H9 (cell line): Measurements from ENCODE around the gene HEPH. TPM values are rescaled to one million over a fixed set of nuclear protein-coding genes. Genes with fewer than 3 reads are reported as not detected.

Source experiments
- DNase-seq: peaks from one replicate; pipeline ENCODE4 v3.0.0-alpha.2; 2017
- H2AFZ ChIP-seq: one replicate; pipeline ENCODE4 v1.6.1; 2013; ENCODE audit warnings: mild to moderate bottlenecking, low read length, control low read depth, moderate library complexity
- H2AK5ac ChIP-seq: 2 replicates; pipeline ENCODE4 v1.6.1; 2013; ENCODE audit warnings: low read length, control low read depth, mixed read lengths; ENCODE audit not compliant: insufficient read length
- H2BK120ac ChIP-seq: one replicate; pipeline ENCODE4 v1.6.1; 2013; ENCODE audit warnings: low read depth, mild to moderate bottlenecking, low read length, control low read depth, inconsistent platforms; ENCODE audit not compliant: poor library complexity, severe bottlenecking
- H2BK12ac ChIP-seq: 2 replicates; pipeline ENCODE4 v1.6.1; 2013; ENCODE audit warnings: low read length, control low read depth, mixed read lengths, low read depth; ENCODE audit not compliant: insufficient read length
- H2BK15ac ChIP-seq: 2 replicates; pipeline ENCODE4 v1.6.1; 2013; ENCODE audit warnings: low read depth, low read length, control low read depth
- H2BK20ac ChIP-seq: one replicate; pipeline ENCODE4 v1.6.1; 2013; ENCODE audit warnings: low read depth, mild to moderate bottlenecking, low read length, control low read depth, inconsistent platforms; ENCODE audit not compliant: poor library complexity, severe bottlenecking
- H2BK5ac ChIP-seq: 2 replicates; pipeline ENCODE4 v1.6.1; 2013; ENCODE audit warnings: low read length, control low read depth, mixed read lengths; ENCODE audit not compliant: insufficient read length
- H3K14ac ChIP-seq: 2 replicates; pipeline ENCODE4 v1.6.1; 2013; ENCODE audit warnings: low read length, control low read depth; ENCODE audit not compliant: insufficient read depth
- H3K18ac ChIP-seq: 2 replicates; pipeline ENCODE4 v1.6.1; 2013; ENCODE audit warnings: low read depth, mild to moderate bottlenecking, mixed read lengths, low read length, control low read depth; ENCODE audit not compliant: insufficient read length
- H3K23ac ChIP-seq: 2 replicates; pipeline ENCODE4 v1.6.1; 2013; ENCODE audit warnings: low read length, control low read depth, mixed read lengths, low read depth; ENCODE audit not compliant: insufficient read length
- H3K23me2 ChIP-seq: 2 replicates; pipeline ENCODE4 v1.6.1; 2013; ENCODE audit warnings: low read depth, mild to moderate bottlenecking, mixed read lengths, low read length, control low read depth; ENCODE audit not compliant: insufficient read length, poor library complexity, severe bottlenecking
- H3K27ac ChIP-seq: 2 replicates; pipeline ENCODE4 v1.5.1; 2013; ENCODE audit warnings: low read length, control low read depth, mixed read lengths, low read depth; ENCODE audit not compliant: insufficient read length
- H3K27me3 ChIP-seq: 2 replicates; pipeline ENCODE4 v1.6.1; 2013; ENCODE audit warnings: low read length, control low read depth, inconsistent platforms; ENCODE audit not compliant: insufficient read depth
- H3K4ac ChIP-seq: 2 replicates; pipeline ENCODE4 v1.6.1; 2013; ENCODE audit warnings: low read depth, mild to moderate bottlenecking, control low read depth, inconsistent platforms, low read length, moderate library complexity
- H3K4me1 ChIP-seq: 2 replicates; pipeline ENCODE4 v1.6.1; 2013; ENCODE audit warnings: low read length, control low read depth, inconsistent platforms; ENCODE audit not compliant: insufficient read depth
- H3K4me2 ChIP-seq: 2 replicates; pipeline ENCODE4 v1.6.1; 2013; ENCODE audit warnings: low read length, control low read depth, mixed read lengths; ENCODE audit not compliant: insufficient read length, insufficient read depth
- H3K56ac ChIP-seq: 2 replicates; pipeline ENCODE4 v1.6.1; 2013; ENCODE audit warnings: low read depth, mild to moderate bottlenecking, mixed read lengths, low read length, control low read depth; ENCODE audit not compliant: insufficient read length
- H3K79me1 ChIP-seq: 2 replicates; pipeline ENCODE4 v1.6.1; 2013; ENCODE audit warnings: low read depth, mild to moderate bottlenecking, moderate library complexity, low read length, control low read depth, inconsistent platforms; ENCODE audit not compliant: insufficient read depth, poor library complexity, severe bottlenecking
- H3K79me2 ChIP-seq: 2 replicates; pipeline ENCODE4 v1.6.1; 2013; ENCODE audit warnings: low read length, control low read depth, inconsistent platforms; ENCODE audit not compliant: insufficient read depth
- H3K9ac ChIP-seq: 2 replicates; pipeline ENCODE4 v1.6.1; 2013; ENCODE audit warnings: low read length, control low read depth, mixed read lengths; ENCODE audit not compliant: insufficient read length; ENCODE audit errors: extremely low read depth
- H3K9me3 ChIP-seq: one replicate; pipeline ENCODE4 v1.6.1; 2013; ENCODE audit warnings: low read depth, low read length, inconsistent platforms; ENCODE audit not compliant: control insufficient read depth
- H3T11ph ChIP-seq: one replicate; pipeline ENCODE4 v1.6.1; 2013; ENCODE audit warnings: mild to moderate bottlenecking, low read length, control low read depth, inconsistent platforms
- H4K20me1 ChIP-seq: one replicate; pipeline ENCODE4 v1.6.1; 2013; ENCODE audit not compliant: control insufficient read depth, insufficient read length, insufficient read depth
- H4K5ac ChIP-seq: 2 replicates; pipeline ENCODE4 v1.6.1; 2013; ENCODE audit warnings: low read depth, mild to moderate bottlenecking, mixed read lengths, low read length, control low read depth; ENCODE audit not compliant: insufficient read length
- H4K8ac ChIP-seq: replicated peaks from 2 replicates; pipeline ENCODE4 v1.6.1; 2013; ENCODE audit warnings: low read length, control low read depth, mixed read lengths, low read depth; ENCODE audit not compliant: insufficient read length
- H4K91ac ChIP-seq: 2 replicates; pipeline ENCODE4 v1.6.1; 2013; ENCODE audit warnings: low read depth, mild to moderate bottlenecking, moderate library complexity, mixed read lengths, low read length, control low read depth; ENCODE audit not compliant: insufficient read length
- H3K27ac Mint-ChIP-seq, 3 experiments: 2 replicates in 2 of 3; 3 replicates in 1 of 3; pipeline ENCODE4 v1.8.0; 2020 to 2021; ENCODE audit warnings: mixed read lengths in 3 of 3, mild to moderate bottlenecking in 1 of 3, moderate library complexity in 1 of 3
- H3K27me3 Mint-ChIP-seq: 2 replicates; pipeline ENCODE4 v1.8.0; 2021; ENCODE audit warnings: low read depth, mild to moderate bottlenecking, moderate library complexity, mixed read lengths
- H3K36me3 Mint-ChIP-seq, 3 experiments: 2 replicates in 2 of 3; 3 replicates in 1 of 3; pipeline ENCODE4 v1.8.0; 2020 to 2021; ENCODE audit warnings: low read depth in 3 of 3, mixed read lengths in 3 of 3; ENCODE audit not compliant: insufficient read depth in 1 of 3
- H3K4me1 Mint-ChIP-seq, 2 experiments: 2 replicates each; pipeline ENCODE4 v1.8.0; 2020; ENCODE audit warnings: mixed read lengths in 2 of 2
- H3K4me3 Mint-ChIP-seq, 2 experiments: 2 replicates in 1 of 2; 3 replicates in 1 of 2; pipeline ENCODE4 v1.8.0; 2020 to 2021; ENCODE audit warnings: mild to moderate bottlenecking in 2 of 2, mixed read lengths in 2 of 2, moderate library complexity in 1 of 2
- H3K9me3 Mint-ChIP-seq, 2 experiments: 2 replicates in 1 of 2; 3 replicates in 1 of 2; pipeline ENCODE4 v1.8.0; 2020; ENCODE audit warnings: mild to moderate bottlenecking in 2 of 2, mixed read lengths in 2 of 2, moderate library complexity in 1 of 2
- WGBS: extraction: QIAGEN DNeasy Blood & Tissue Kit; methylation state at CpG from one replicate; pipeline ENCODE4 v1.1.7; 2013; ENCODE audit warnings: missing lambda C conversion rate, low lambda C conversion rate, mixed read lengths; ENCODE audit not compliant: insufficient read length; ENCODE audit errors: extremely low coverage; 5-methylcytosine and 5-hydroxymethylcytosine counted together
- total RNA-seq: library from RNA; stranded (reverse); gene quantifications from 2 replicates; pipeline ENCODE4 v1.2.1, GENCODE V29; 2021
- TF ChIP-seq, protein P1 (sequence below): fragments of 200-600 bp; sonication (generic); conservative IDR thresholded peaks from 3 replicates; pipeline ENCODE4 v1.8.0; 2021; ENCODE audit warnings: antibody characterized with exemption, mild to moderate bottlenecking

The HEPH gene
- total RNA-seq, 1 experiment from 2014 or later: 60.6 TPM

DNA sequence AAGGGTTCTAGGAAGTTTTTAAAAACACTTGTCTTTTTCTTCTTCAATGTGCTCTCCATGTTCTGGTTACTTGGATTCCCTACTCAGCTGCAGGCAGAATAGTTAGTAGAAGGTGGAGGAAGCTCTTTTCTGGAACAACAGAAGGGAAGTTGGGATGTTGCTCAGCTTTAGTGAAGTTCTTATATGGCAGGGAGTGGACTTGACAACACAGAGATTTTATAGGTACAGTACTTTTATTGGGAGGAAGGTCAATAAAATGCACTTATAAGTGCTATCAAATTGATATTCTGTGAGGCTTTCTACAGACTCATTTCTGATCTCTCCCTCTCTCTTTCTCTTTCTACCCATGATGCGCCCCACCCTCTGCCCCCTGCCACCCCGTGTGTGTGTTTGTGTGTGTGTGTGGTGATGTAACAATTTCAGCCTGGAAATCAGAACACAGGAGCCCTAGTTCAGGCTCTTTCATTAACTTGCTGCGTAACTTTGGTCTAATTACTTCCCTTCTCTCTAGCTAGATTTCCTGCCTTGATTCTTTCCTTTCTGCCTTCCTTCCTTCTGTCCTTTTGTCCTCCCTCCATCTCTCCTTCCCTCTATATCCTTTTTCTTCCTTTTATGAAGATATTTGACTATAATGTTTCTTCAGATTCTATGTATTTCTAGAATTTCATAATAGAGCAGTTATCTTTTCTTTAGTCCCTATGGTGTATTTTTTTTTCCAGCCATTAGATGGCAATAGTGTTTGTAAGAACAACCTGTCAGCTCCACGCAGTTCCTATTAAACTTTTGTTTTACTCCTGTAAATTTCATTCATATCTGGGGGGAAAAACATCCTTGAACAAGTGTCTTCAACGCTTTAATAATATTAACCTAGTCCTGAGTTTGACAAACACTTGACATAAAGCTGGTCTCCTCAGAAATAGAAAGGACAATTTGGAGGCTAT lies 37.1 kb downstream of the HEPH start:
- no peak overlapping the region for H2BK120ac ChIP-seq
- no peaks in the 10 kb centered on the region for H4K20me1 ChIP-seq
- no peak overlapping the region for H2BK12ac ChIP-seq
- H3K27ac ChIP-seq: no peak overlapping the region
- no peaks in the 10 kb centered on the region for H3K79me1 ChIP-seq
- no peak overlapping the region for H3K4ac ChIP-seq
- peaks cover 1% of the 10 kb centered on the region; the same call in 1 of the 2 replicates for H3K27me3 Mint-ChIP-seq
- no peak overlapping the region for H3K9ac ChIP-seq
- no peak overlapping the region for H2BK20ac ChIP-seq
- no peak overlapping the region for H3K18ac ChIP-seq
- TF ChIP-seq, protein P1, sequence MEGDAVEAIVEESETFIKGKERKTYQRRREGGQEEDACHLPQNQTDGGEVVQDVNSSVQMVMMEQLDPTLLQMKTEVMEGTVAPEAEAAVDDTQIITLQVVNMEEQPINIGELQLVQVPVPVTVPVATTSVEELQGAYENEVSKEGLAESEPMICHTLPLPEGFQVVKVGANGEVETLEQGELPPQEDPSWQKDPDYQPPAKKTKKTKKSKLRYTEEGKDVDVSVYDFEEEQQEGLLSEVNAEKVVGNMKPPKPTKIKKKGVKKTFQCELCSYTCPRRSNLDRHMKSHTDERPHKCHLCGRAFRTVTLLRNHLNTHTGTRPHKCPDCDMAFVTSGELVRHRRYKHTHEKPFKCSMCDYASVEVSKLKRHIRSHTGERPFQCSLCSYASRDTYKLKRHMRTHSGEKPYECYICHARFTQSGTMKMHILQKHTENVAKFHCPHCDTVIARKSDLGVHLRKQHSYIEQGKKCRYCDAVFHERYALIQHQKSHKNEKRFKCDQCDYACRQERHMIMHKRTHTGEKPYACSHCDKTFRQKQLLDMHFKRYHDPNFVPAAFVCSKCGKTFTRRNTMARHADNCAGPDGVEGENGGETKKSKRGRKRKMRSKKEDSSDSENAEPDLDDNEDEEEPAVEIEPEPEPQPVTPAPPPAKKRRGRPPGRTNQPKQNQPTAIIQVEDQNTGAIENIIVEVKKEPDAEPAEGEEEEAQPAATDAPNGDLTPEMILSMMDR: peak; percentile 49
- DNase-seq: no peak
- no peak overlapping the region for H4K8ac ChIP-seq
- no peaks in the 10 kb centered on the region; the same call in 1 of the 2 replicates for H3K27me3 ChIP-seq
- no peak overlapping the region for H2BK15ac ChIP-seq
- H3K4me1 ChIP-seq: no peaks in the 10 kb centered on the region
- H3K4me1 Mint-ChIP-seq: no peaks in the 10 kb centered on the region
- peaks cover 50 to 56% of the 10 kb centered on the region in 2 experiments for H3K9me3 Mint-ChIP-seq
- H3K23me2 ChIP-seq: no peaks in the 10 kb centered on the region
- H3K36me3 Mint-ChIP-seq: peaks cover 18 to 47% (median 40%) of the 10 kb centered on the region in 3 experiments; a peak in 6 of 7 replicates
- H4K91ac ChIP-seq: no peak overlapping the region
- H3K27ac Mint-ChIP-seq: 0 out of 7 replicates have a peak overlapping the region, but pooled peaks of 1 of the 3 experiments have one; percentile 25
- no peak overlapping the region for H2AK5ac ChIP-seq
- H3K9me3 ChIP-seq: peaks cover 20% of the 10 kb centered on the region
- no peak overlapping the region for H3T11ph ChIP-seq
- no peak overlapping the region for H3K4me3 Mint-ChIP-seq
- H2BK5ac ChIP-seq: no peak overlapping the region
- H3K4me2 ChIP-seq: no peak overlapping the region
- no CpG with 5 or more reads among the region's 5 CpGs for WGBS
- no peak overlapping the region for H2AFZ ChIP-seq
- H3K14ac ChIP-seq: no peak overlapping the region
- H4K5ac ChIP-seq: no peak overlapping the region
- no peak overlapping the region for H3K56ac ChIP-seq
- no peaks in the 10 kb centered on the region for H3K79me2 ChIP-seq
- no peak overlapping the region for H3K23ac ChIP-seq
